ENCODE data around the gene BNIP2.
"Not testable (repeated sequence)": the region's sequence is repeated elsewhere in the genome, so short reads cannot be mapped to it uniquely, and the experiment has no call there.

Gene BNIP2

DNA sequence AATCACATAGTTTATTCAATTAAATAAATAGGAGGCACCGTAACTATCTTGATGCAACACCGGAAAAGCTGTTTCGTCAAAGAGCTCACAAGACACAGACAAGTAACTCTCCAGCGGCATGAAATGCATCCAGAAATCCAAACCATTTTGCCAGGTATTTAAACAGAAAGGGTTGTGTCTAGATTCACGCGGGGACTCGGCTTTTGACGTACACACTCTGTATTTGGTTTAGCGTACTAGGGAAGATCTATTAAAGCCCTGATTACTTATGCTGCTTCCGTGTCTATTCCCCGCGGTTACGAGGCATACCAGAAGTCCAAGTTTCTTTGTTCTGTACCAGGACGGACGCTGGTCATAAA is 718 bp downstream of the BNIP2 start:
- DNase-seq (ENCODE audit: low read depth in 2 of 2), result no peak

DNA sequence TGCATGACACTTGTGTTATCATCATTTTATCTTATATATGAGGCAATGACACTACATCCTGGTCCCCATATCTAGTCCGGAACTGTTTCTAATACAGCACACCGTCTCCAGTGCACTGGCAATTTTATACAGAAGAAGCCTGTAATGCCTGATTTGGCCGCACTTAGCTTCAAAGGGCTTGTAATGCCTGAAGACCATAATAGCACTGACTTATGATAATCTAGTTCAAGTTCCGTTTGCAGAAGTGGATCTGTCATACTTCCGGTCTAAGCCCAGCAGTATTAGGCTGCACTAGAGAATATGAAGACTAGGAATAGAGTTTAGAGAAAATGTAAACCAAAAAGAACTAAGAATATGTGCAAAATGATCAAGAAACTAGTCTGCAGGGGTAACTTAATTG is 1.3 kb downstream of the BNIP2 start:
- no peak for DNase-seq (ENCODE audit: low read depth in 2 of 2)

DNA sequence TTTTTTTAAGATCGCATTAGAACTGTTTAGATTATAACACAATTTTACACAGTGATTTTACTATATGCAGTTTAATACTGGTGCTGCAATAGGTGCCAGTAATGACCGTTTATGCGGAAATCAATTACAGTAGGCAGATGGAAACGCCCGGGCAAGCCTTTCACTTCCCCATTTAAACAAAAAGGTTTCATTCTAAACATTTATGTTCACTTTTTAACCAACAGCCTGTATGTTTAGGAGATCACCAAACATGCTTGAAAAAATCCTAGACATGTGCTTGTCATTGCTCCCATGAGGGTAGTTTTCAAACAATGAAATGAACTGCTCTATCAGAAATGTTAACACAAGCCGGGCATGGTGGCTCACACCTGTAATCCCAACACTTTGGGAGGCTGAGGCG is 2.7 kb downstream of the BNIP2 start:
- DNase-seq (ENCODE audit: low read depth in 2 of 2), result no peak

DNA sequence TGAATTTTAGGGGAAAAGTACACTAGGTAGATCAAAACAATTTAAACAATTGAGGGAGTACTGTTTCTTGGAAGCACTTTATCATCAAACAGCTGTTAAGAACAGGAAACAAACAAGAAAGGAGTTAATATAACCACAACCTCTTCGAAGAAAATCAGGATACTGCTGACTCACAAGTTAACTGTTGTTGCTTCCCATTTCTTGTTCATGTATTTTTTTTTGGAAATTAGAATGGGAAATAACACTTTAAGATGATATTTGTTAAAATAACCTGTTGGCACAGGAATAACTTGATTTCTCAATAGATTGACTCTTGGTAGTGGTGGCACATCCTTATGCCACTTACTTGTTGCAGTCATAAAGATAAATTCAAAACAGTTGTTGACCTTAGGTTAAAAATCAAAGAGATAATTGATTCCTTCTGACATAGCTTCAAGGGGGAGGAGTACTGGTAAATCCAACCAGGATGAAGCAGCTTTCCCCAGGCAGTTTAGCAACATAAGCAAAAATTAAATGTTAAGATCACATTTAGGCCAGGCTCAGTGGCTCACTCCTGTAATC is 3.3 kb downstream of the BNIP2 start:
- DNase-seq (ENCODE audit: low read depth in 2 of 2), result no peak

DNA sequence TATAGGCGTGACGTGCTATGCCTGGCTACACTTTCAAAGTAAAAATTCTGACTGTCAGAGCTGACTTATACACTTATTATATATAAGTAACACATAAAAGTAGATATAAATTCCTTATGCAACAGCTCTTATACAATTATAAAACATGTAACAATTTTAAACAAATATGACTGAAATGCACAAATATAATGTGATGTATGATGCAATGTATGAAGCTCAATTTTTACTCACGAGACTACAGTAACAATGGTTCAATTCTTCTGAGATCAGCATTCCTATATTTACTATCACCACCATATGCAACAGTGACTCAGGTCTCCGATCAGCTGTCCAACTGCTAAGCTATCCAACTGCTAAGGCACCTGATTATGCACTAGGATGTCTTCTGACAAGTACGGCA is 8.2 kb downstream of the BNIP2 start:
- no peak for DNase-seq (ENCODE audit: low read depth in 2 of 2)

DNA sequence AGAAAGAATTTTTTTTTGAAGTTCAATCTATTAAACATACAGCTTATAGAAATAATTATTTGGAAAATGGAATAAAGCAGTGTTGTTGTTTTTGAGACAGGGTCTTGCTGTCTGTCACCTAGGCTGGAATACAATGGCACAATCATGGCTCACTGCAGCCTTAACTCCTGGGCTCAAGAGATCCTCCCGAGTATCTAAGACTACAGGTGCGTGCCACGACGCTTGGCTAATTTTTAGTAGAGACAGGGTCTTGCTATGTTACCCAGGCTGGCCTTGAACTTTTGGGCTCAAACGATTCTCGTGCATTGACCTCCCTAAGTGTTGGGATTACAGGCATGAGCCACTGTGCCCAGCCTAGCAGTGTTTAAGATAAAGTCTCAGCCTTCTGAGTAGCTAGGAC is 8.8 kb downstream of the BNIP2 start:
- no peak for DNase-seq (ENCODE audit: low read depth in 2 of 2)

DNA sequence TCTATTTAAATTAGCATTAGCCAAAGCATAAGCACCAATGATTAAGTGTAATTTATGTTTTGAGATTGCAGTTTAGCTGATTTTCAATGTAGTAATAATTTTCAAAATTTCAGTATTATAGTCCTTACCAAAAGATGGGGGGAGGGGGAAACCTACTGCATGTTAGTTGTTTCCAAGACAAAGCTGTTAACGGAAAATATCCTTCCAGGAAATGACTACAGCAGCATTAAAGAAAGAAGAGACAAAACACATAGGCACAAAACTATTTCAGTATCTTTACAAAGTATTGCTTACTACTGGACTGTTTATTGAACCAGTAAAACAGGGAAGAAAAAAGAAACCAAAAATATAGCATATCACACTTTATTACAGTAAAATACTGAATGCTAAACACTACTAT is 10.5 kb downstream of the BNIP2 start:
- no peak for DNase-seq (ENCODE audit: low read depth in 2 of 2)

DNA sequence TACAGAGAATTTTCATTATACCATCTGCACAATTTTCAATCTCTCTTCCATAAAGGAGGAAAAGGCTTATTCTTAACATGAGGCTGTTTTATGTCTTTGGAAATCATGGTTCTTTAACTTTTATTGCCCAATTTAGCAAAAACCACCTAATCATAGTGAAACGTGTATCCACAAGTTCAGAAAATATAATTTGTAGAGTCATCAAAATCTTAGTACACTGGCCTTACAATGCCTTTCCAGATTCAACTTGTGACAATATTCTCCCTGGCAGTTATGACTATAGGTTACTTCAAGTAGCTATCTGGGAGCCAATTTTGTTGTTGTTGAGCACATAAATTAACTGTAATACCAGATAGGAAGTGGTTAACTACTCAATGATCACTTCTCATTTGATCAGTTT is 10.9 kb downstream of the BNIP2 start:
- DNase-seq (ENCODE audit: low read depth in 2 of 2), result no peak

DNA sequence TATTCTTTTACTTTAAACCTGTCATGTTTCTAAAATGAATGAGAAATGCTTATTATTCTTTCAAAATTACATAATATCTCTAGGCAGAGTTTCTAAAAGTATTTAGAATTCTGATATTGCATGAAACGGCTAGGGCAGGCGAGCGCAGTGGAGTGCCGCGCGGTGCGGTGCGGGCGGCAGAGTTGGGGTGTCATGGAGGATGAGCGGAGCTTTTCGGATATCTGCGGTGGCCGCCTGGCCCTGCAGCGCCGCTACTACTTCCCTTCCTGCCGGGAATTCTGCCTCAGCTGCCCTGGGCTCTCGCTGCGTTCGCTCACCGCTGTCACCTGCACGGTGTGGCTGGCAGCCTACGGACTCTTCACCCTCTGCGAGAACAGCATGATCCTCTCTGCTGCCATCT is 12.6 kb downstream of the BNIP2 start:
- DNase-seq (ENCODE audit: low read depth in 2 of 2), result no peak

DNA sequence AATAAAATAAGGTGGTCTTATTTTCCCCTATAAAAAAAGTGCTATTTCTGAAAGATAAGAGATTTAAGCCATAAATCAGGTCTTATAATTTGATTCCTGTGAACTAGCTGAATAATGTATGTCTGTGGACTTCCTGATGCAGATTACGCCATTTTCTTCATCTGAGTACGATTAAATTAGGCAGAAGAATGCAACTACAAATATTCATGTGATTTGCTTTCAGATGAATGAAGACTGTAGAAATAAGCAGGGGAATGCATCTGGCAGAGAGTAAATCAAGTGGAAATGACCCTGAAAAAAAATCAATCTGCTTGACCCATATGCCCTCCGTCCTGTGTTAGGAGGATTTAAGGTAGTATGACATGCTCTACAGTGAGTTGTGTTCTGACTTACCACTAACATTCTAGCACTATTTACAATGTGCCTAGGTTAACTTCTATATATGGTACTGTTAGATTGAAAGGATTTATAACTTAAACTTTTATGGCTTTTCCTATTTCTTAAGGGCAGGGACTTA is 14.7 kb downstream of the BNIP2 start:
- no peak for DNase-seq (ENCODE audit: low read depth in 2 of 2)

DNA sequence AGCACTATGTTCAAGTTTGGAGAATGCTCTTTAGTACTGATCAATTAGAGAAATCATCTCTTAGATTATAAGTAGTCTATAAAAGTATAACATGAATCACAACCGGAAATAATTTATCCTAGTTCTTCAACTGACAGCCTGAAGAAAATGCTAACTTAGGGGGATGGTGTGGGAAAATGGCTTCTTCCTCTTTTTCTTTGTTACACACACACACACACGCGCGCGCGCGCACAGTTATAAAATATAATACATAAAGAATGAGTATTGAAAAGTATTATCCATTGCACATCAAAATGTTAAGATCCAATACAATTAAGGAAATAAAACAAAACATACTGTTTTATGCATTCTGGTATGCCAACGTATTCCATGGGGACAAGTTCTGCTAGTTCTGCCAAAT is 20.6 kb downstream of the BNIP2 start:
- DNase-seq (ENCODE audit: low read depth in 2 of 2), result no peak

DNA sequence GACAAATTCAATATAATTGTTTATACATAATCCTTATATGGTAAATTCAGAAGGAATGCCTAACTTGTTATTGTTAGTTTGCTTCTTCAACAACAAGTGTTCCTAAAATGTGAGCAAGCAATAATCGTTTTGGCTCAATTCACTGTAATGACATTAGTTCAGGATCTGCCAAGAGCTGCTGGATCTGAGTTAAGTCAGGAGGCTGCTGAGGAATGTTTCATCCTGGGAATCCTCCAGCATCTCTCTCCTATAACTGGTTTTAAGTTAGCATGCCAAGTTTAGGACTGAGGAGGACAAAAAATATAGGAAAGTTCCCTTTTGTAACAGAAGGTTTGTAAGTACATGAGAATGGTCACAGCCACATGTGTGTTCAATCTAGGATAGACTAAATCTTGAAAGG is 26.9 kb downstream of the BNIP2 start:
- no peak for DNase-seq (ENCODE audit: low read depth in 2 of 2)

DNA sequence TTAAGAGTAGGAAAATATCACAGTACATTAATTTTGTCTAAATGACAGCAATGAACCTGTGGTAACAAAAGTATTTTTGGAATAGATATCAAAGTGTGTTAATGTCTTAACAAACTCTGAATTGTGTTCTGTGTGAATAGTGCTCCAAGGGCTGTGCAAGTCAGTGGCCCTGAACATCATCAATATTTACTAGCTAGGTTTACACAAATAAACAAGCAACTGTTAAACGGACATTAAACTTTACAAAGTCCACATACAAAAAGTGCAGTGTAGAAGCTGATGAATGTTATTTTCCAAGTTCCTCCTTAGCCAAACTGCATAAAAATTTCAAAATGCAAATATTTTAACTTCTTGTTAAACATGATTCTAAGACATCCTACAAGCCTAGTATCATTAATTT is 29.8 kb downstream of the BNIP2 start:
- no peak for DNase-seq (ENCODE audit: low read depth in 2 of 2)

DNA sequence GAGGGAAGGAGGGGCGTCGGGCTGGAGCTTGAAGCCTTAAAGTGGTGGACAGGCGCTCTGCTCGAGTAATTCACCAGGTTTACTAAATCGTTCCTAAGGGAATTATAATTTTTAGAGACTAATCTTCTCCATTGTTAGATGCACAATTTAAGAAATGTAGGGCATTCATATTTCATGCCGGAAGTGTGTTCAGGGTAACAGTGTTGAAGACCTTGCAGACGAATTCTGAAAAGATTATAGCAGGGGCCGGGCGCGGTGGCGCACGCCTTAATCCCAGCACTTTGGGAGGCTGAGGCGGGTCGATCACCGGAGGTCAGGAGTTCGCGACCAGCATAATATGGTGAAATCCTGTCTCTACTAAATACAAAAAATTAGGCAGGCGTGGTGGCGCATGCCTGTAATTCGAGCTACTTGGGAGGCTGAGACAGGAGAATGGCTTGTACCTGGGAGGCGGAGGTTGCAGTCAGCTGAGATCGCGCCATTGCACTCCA is 31.4 kb downstream of the BNIP2 start:
- no peak for DNase-seq (ENCODE audit: low read depth in 2 of 2)

DNA sequence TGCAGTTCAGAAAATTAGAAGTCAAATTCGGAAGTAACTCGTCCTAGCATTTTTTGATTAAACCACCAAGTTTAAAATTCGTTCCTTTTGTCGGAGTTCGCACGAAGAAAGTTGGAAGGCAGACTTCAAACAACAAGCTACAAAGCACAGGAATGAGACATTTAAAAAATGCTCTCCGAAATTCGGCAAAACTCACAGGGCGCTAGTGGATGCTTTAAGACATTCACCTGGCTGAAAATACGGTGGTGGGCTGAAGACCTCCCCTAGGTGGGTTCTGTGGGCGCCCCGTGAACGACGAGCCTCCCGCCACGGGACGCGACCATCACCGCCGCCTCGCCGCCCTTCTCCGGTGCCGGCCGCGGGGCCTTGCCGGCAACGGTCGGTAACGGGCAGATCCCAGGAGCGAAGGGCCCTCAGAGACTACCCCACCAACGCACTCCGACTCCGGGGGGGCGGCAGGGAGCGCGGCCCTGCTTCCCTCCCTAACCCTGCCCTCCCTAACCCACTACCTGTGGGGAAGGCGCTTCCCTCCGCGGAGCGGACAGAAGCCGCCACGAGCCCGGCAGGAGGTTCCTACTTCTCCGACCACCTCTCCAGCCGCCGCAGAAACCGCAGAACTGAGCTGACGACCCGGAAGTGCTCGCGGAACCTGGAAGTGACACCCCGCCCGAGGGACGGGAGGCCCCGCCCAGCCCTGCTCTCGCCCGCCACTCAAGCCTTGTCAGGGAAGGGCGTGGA is 32.1 kb downstream of the BNIP2 start, which contains the start of gene GTF2A2:
Gene GTF2A2, minus strand, starts transcription at position 619 of the 738 bp plus-strand sequence. CDS start 5,238 bp downstream, outside the sequence.
- DNase-seq (ENCODE audit: low read depth in 2 of 2), result peak; percentile 85 to 90

DNA sequence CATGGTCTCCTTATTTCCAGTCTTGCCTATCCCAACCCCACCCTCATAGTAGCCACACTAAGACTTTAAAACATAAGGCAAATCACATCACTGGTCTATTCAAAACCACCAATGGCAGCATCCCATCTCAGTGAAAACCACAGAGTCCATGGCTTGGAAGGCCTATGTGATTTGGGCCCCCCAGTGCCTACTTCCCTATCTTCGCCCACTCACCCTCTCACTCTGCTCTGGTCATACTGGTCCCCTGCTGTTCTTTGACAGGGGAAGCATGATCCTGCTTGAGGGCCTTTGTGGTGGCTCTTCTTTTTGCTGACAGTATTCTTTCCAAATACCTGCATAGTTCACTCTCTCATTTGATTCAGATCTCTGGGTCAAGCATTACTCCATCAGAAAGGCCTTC is 35.1 kb downstream of the BNIP2 start:
- DNase-seq (ENCODE audit: low read depth in 2 of 2), result no peak

DNA sequence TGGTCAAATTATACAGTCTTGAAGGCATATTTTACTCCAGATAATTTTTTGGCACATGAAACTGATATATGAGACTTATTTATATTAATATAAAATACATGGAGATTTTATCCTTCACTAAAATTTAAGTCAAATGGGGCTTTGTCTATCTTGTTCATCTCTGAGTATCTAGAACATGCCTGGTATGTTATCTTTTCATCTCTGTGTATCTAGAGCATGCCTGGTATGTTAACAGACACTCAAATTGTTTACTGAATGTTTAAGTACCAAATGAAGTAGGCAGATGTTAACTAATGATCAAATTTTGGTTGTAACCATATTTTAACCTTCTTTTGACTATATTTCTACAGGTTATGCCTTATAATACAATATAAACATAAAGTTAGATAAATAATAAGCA is 39.5 kb downstream of the BNIP2 start:
- no peak for DNase-seq (ENCODE audit: low read depth in 2 of 2)

DNA sequence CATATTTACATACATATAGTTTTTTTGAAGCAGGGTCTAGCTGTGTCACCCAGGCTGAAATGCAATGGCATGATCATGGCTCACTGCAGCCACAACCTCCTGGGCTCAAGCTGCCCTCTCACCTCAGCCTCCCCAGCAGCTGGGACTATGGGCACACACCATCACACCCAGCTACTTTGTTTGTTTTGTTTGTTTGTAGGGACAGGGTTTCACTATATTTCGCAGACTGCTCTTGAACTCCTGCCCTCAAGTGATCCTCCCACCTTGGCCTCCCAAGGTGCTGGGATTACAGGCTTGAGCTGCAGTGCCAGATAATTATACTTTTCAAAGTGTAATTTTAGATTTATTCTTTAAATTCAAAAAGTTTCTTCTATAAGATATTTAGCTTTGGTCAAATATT is 42.0 kb downstream of the BNIP2 start:
- no peak for DNase-seq (ENCODE audit: low read depth in 2 of 2)

DNA sequence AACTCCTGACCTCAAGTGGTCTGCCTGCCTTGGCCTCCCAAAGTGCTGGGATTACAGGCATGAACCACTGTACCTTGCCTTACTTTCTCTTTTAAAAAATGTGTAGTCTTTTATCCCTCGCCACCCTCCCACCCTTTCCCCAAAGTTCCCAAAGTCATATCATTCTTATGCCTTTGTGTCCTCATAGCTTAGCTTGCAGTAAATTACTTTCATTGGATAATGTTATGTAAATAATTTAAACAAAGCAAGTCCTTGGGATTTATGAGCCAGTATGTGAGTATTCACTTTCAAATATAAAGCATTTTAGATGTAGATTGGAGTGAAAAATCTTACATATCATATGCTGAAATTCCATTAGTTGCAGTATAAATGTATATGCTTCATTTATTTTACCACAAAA is 42.8 kb downstream of the BNIP2 start:
- no peak for DNase-seq (ENCODE audit: low read depth in 2 of 2)

DNA sequence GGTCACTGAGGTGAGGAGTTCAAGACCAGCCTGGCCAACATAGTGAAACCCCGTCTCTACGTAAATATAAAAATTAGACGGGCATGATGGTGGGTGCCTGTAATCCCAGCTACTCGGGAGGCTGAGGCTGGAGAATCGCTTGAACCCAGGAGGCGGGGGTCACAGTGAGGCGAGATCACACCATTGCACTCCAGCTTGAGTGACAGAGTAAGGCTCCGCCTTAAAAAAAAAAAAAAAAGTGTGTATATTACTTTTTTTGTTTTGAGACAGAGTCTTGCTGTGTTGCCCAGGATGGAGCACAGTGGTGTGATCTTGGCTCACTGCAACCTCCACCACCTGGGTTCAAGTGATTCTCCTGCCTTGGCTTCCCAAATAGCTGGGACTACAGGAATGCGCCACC is 43.3 kb downstream of the BNIP2 start:
- not testable (repeated sequence) for DNase-seq (ENCODE audit: low read depth in 2 of 2)

DNA sequence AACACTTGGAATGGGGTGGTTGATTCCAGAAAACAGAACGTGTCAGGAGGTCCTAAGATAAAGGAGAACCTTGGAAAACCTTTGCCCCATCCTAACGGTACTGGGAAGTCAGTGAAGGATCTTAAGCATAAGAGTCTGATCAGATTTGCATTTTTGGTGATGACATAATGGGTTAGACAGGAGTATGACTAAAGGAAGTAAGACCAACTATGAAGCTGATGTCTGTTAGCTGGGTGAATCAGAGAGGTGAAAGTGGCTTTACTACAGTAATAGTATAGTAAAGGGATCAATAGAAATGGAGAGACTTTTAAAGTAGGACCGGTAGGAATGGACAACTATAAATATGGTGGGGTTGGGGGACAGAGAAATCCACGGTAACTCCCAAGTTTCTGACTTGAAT is 44.4 kb downstream of the BNIP2 start:
- no peak for DNase-seq (ENCODE audit: low read depth in 2 of 2)

DNA sequence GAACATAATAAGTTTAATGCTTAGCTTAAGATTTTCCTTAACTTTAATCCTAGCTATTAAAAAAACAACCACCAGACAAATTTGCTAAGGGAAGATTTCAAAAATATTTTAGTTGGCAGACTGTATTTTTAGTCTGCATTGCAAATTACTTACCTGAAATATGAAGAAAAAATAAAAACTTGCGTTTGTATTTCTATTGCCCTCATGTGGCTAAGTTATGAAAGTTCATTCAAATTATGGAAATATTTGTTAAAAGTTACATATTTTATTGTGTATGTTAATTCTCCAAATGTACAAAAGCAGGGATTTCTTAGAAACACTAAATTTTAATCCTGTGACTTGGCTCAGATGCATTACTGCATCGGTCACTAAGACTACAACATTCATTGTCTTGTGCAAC is 46.8 kb downstream of the BNIP2 start:
- no peak for DNase-seq (ENCODE audit: low read depth in 2 of 2)

DNA sequence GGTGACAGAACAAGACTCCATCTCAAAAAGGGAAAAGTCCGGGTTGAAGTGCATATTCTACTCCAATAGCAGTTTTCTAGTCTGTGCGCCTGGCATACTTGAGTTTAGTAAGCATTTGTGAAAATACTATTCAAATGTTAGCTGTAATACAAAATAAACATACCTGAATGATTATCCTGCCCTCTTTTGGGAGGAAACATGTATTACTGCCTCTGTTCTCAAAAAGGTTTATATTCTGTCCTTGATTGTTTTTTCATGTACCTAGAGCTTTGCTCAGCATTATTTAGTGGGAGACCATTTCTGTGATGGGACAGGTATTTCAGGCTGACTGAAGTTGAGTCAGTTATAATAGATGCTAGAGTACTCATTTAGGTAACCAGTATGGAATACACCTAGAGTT is 51.6 kb downstream of the BNIP2 start:
- not testable (repeated sequence) for DNase-seq (ENCODE audit: low read depth in 2 of 2)

DNA sequence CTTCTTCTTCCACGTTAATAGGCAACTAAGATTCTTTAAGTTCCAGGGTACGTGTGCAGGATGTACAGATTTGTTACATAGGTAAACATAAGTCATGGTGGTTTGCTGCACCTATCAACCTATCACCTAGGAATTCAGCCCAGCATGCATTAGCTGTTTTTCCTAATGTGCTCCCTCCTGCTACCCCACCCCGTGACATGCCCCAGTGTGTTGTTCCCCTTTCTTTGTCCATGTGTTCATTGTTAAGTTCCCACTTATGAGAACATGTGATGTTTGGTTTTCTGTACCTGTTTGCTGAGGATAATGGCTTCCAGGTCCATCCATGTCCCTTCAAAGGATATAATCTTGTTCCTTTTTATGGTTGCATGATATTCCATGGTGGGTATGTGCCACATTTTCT is 52.9 kb downstream of the BNIP2 start:
- DNase-seq (ENCODE audit: low read depth in 2 of 2), result no peak

All from stimulated activated CD8-positive, alpha-beta memory T cell treated with anti-CD3 and anti-CD28 coated beads, Interleukin-7, amount 100 ng/mL, for 4 hours (primary cell).